Measurements from ENCODE around the gene ZRANB3. TPM values are rescaled to one million over a fixed set of nuclear protein-coding genes. Genes with fewer than 3 reads are reported as not detected.
A peak's percentile ranks its signal among the peaks of the same experiment; 100 is the strongest.
"Not testable (repeated sequence)": the region's sequence is repeated elsewhere in the genome, so short reads cannot be mapped to it uniquely, and the experiment has no call there.

The ZRANB3 gene
- total RNA-seq, 2 experiments from 2014 or later: 7.6 TPM

DNA sequence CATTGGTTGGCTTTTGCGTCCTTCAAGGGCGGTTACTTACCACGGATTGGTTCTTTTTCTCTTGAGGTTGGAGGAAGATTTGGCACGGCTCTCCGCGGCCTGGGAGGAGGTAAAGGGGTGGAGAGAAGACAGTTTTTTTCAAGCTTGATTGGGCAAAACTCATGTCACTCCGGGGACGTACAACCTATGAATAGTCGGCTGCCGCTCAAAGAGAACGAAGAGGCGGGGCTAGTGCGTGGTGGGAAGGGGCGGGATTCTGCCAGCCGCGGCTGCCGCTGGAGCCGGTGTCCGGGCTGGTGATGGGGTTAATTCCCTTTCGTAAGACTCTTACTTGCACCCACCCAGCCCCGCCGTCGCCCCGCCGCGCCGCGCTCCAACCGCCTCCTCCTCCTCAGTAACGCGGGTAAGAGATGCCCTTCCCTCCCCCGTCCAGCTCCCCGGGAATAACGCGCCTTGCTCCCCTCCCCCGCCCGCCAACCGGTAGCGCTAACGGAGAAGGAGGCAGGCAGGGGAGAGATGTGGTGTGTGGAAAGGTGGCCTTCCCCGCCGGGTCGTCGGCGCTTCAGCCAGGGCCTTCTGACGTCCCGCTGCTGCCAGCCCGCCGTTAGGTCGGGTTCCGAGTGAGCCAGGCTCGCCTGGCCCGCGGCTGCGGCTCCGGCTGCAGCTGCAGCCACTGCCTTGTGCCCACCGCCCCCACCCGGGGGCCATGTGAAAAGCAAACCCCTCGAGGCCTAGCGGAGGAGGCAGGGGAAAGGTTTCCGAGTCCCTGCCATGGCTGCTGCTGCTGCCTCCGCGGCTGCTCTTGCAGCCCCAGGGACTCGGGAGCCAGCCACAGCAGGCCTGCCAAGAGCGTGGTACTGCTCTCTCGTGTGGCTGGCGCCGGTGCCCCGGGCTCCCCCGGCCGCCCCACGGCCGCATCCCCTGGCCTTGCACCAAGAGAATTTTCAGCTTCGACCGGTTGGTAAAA is 496 bp upstream of the ZRANB3 start, which contains the start of gene R3HDM1:
Gene R3HDM1, plus strand, starts transcription at position 254 of the 967 bp plus-strand sequence. CDS start 73,362 bp downstream, outside the sequence.
- peak; percentile 97 for DNase-seq
- Mint-ChIP-seq H3K9me3 (ENCODE audit: low read depth) (no peaks in the 10 kb centered on the region), H3K27me3 (no peaks in the 10 kb centered on the region), H3K4me1 (peaks cover 37% of the 10 kb centered on the region), H3K4me3 (no peak within 1 kb of the TSS), H3K27ac (peak within 1 kb of the TSS; percentile 77), H3K36me3 (peaks cover 7% of the 10 kb centered on the region)
- CTCF ChIA-PET: interaction anchor here (0.9 to 2.6 kb wide), 6 partner anchors 19 to 527 kb away, joined by 3 to 10 read pairs (median 3); no protein-coding TSS in a partner anchor
- peak; percentile 86 for ATAC-seq

DNA sequence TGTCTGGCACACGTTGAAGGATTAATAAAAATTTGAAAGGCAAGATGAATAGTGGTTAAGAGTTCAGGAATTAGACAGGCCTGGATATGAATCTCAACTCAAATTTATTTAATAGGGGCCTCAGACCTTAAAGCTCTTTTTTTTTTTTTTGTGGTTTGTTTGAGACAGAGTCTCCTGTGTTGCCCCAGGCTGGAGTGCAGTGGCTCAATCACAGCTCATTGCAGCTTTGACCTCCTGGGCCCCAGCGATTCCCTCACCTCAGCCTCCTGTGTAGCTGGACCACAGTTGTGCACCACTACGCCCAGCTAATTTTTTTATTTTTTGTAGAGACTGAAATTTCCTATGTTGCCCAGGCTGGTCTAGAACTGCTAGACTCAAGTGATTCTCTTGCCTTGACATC is 3.0 kb downstream of the ZRANB3 start:
- H3K27ac Mint-ChIP-seq: no peak overlapping the region
- H3K4me3 Mint-ChIP-seq: no peak overlapping the region
- no peak for DNase-seq
- no peak for ATAC-seq
- H3K4me1 Mint-ChIP-seq: peaks cover 32% of the 10 kb centered on the region
- peaks cover 17% of the 10 kb centered on the region for H3K36me3 Mint-ChIP-seq
- no peaks in the 10 kb centered on the region for H3K27me3 Mint-ChIP-seq
- CTCF ChIA-PET: interaction anchor here (1.6 kb wide), 1 partner anchor 55 kb away, joined by 5 read pairs; no protein-coding TSS in a partner anchor
- no peaks in the 10 kb centered on the region for H3K9me3 Mint-ChIP-seq (ENCODE audit: low read depth)

- H3K4me3 Mint-ChIP-seq: no peak overlapping the region
- H3K9me3 Mint-ChIP-seq (ENCODE audit: low read depth): no peaks in the 10 kb centered on the region
- no peak for DNase-seq
- no peak for ATAC-seq
- CTCF ChIA-PET: interaction anchor here (0.6 to 0.7 kb wide), 2 partner anchors 27 to 121 kb away, joined by 3 read pairs; no protein-coding TSS in a partner anchor
- H3K4me1 Mint-ChIP-seq: peaks cover 23% of the 10 kb centered on the region
- peaks cover 20% of the 10 kb centered on the region for H3K36me3 Mint-ChIP-seq
- H3K27ac Mint-ChIP-seq: no peak overlapping the region
- H3K27me3 Mint-ChIP-seq: no peaks in the 10 kb centered on the region
These were observed 5.2 kb downstream of the ZRANB3 start for GRCh38 chr2:135525786-135526185.

- ATAC-seq: no peak
- no peak overlapping the region for H3K4me3 Mint-ChIP-seq
- no peak for DNase-seq
- CTCF ChIA-PET: no interaction called here
- peaks cover 11% of the 10 kb centered on the region for H3K4me1 Mint-ChIP-seq
- H3K9me3 Mint-ChIP-seq (ENCODE audit: low read depth): peaks cover 4% of the 10 kb centered on the region
- no peak overlapping the region for H3K27ac Mint-ChIP-seq
- H3K36me3 Mint-ChIP-seq: peaks cover 7% of the 10 kb centered on the region
- no peaks in the 10 kb centered on the region for H3K27me3 Mint-ChIP-seq
These were observed 18.9 kb downstream of the ZRANB3 start for GRCh38 chr2:135512099-135512498.

- peaks cover 7% of the 10 kb centered on the region for H3K36me3 Mint-ChIP-seq
- no peak overlapping the region for H3K4me3 Mint-ChIP-seq
- no peak for DNase-seq
- peaks cover 11% of the 10 kb centered on the region for H3K4me1 Mint-ChIP-seq
- H3K27ac Mint-ChIP-seq: no peak overlapping the region
- CTCF ChIA-PET: no interaction called here
- H3K9me3 Mint-ChIP-seq (ENCODE audit: low read depth): peaks cover 4% of the 10 kb centered on the region
- H3K27me3 Mint-ChIP-seq: no peaks in the 10 kb centered on the region
- ATAC-seq: peak; percentile 45
These were observed 20.4 kb downstream of the ZRANB3 start for GRCh38 chr2:135510577-135510976.

- CTCF ChIA-PET: interaction anchor here (1.4 kb wide), 1 partner anchor 8 kb away, joined by 4 read pairs; no protein-coding TSS in a partner anchor
- no peak for ATAC-seq
- H3K9me3 Mint-ChIP-seq (ENCODE audit: low read depth): peaks cover 10% of the 10 kb centered on the region
- H3K27ac Mint-ChIP-seq: no peak overlapping the region
- DNase-seq: no peak
- H3K27me3 Mint-ChIP-seq: no peaks in the 10 kb centered on the region
- H3K4me3 Mint-ChIP-seq: no peak overlapping the region
- peaks cover 28% of the 10 kb centered on the region for H3K36me3 Mint-ChIP-seq
- no peaks in the 10 kb centered on the region for H3K4me1 Mint-ChIP-seq
These were observed 26.2 kb downstream of the ZRANB3 start for GRCh38 chr2:135504811-135505210.

GRCh38 chr2:135498588-135498987 is 32.4 kb downstream of the ZRANB3 start:
- H3K27me3 Mint-ChIP-seq, H3K4me3 Mint-ChIP-seq, H3K4me1 Mint-ChIP-seq, H3K27ac Mint-ChIP-seq, CTCF ChIA-PET, ATAC-seq, DNase-seq: not testable (repeated sequence)
- Mint-ChIP-seq H3K9me3 (ENCODE audit: low read depth) (peaks cover 27% of the 10 kb centered on the region), H3K36me3 (peaks cover 50% of the 10 kb centered on the region)

DNA sequence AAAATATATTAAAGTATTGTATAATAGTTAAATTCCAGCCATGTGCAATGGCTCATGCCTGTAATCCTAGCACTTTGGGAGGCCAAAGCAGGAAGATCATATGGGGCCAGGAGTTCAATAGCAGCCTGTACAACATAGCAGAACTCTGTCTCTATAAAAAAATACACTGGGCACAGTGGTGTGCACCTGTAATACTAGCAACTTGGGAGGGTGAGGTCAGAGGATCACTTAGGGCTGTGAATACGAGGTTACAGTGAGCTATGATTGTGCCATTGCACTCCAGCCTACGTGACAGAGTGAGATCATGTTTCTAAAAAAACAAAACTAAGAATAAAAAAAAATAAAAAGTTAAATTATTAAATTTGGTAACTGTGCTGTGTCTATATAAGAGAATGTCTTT is 36.1 kb downstream of the ZRANB3 start:
- no peaks in the 10 kb centered on the region for H3K4me1 Mint-ChIP-seq
- CTCF ChIA-PET: no interaction called here

GRCh38 chr2:135494503-135494902 is 36.5 kb downstream of the ZRANB3 start:
- CTCF ChIA-PET: no interaction called here
- H3K4me3 Mint-ChIP-seq: no peak overlapping the region
- H3K4me1 Mint-ChIP-seq: no peaks in the 10 kb centered on the region
- H3K27me3 Mint-ChIP-seq: no peaks in the 10 kb centered on the region
- peaks cover 32% of the 10 kb centered on the region for H3K36me3 Mint-ChIP-seq
- ATAC-seq: no peak
- peaks cover 18% of the 10 kb centered on the region for H3K9me3 Mint-ChIP-seq (ENCODE audit: low read depth)
- no peak for DNase-seq
- H3K27ac Mint-ChIP-seq: no peak overlapping the region

More for the DNA sequence above, 36.1 kb downstream of the ZRANB3 start:
- DNase-seq (no peak), ATAC-seq (no peak)
- Mint-ChIP-seq H3K4me3 (no peak overlapping the region), H3K27ac (no peak overlapping the region), H3K9me3 (ENCODE audit: low read depth) (peaks cover 20% of the 10 kb centered on the region), H3K27me3 (no peaks in the 10 kb centered on the region), H3K36me3 (peaks cover 35% of the 10 kb centered on the region)

GRCh38 chr2:135490376-135490775 is 40.6 kb downstream of the ZRANB3 start:
- H3K9me3 Mint-ChIP-seq (ENCODE audit: low read depth): peaks cover 7% of the 10 kb centered on the region
- ATAC-seq (no peak), DNase-seq (no peak)
- no peak overlapping the region for H3K4me3 Mint-ChIP-seq
- peaks cover 23% of the 10 kb centered on the region for H3K36me3 Mint-ChIP-seq
- H3K27me3 Mint-ChIP-seq: no peaks in the 10 kb centered on the region
- CTCF ChIA-PET: no interaction called here
- no peak overlapping the region for H3K27ac Mint-ChIP-seq
- no peaks in the 10 kb centered on the region for H3K4me1 Mint-ChIP-seq

DNA sequence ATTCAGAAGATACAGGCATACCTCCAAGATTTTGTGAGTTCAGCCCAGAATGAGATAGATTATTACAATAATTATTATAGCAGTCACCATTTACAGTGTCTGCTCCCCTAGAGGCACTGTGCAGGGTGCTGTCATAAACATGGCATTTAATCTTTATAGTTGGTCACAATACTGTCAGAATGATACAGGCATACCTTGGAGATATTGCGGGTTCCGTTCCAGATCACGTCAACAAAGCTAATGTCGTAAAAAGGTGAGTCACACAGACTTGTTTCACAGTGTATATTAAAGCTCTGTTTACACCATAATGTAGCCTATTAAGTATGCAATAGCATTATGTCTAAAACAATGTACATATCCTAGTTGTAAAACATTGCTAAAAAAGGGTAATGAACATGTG is 45.6 kb downstream of the ZRANB3 start:
- Mint-ChIP-seq H3K4me3 (no peak overlapping the region), H3K27me3 (no peaks in the 10 kb centered on the region), H3K36me3 (peaks cover 20% of the 10 kb centered on the region), H3K9me3 (ENCODE audit: low read depth) (peaks cover 2% of the 10 kb centered on the region), H3K27ac (no peak overlapping the region), H3K4me1 (no peaks in the 10 kb centered on the region)
- ATAC-seq: no peak
- no peak for DNase-seq
- CTCF ChIA-PET: no interaction called here

DNA sequence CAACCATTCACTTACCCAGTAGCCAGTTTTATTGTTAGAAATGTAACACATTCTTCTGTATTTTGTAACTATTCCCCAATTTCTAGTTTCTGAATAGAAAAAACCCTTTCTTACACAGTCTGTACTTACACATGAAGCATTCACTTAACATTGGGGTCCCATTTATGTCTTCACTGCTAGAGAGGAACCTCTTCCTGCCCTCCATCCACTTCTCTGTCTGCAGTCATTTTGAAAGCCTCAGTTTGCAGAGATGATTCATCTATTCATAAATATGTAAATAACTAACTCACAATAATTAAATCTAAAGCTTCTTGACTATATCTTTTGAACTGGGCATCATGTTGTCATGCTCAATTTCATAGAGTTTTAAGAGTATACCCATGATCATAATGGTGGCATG is 55.9 kb downstream of the ZRANB3 start:
- no peak overlapping the region for H3K4me3 Mint-ChIP-seq
- CTCF ChIA-PET: interaction anchor here (1.0 to 5.2 kb wide), 4 partner anchors 56 to 323 kb away, joined by 3 to 61 read pairs (median 3); partner anchors contain the start of genes R3HDM1 and ZRANB3
- H3K4me1 Mint-ChIP-seq: peaks cover 9% of the 10 kb centered on the region
- no peaks in the 10 kb centered on the region for H3K9me3 Mint-ChIP-seq (ENCODE audit: low read depth)
- H3K27ac Mint-ChIP-seq: no peak overlapping the region
- H3K27me3 Mint-ChIP-seq: no peaks in the 10 kb centered on the region
- ATAC-seq (no peak), DNase-seq (no peak)
- H3K36me3 Mint-ChIP-seq: no peaks in the 10 kb centered on the region

GRCh38 chr2:135473567-135473966 is 57.5 kb downstream of the ZRANB3 start:
- Mint-ChIP-seq H3K4me1 (peaks cover 9% of the 10 kb centered on the region), H3K36me3 (no peaks in the 10 kb centered on the region), H3K9me3 (ENCODE audit: low read depth) (no peaks in the 10 kb centered on the region), H3K27me3 (no peaks in the 10 kb centered on the region), H3K27ac (no peak overlapping the region), H3K4me3 (no peak overlapping the region)
- ATAC-seq: peak; percentile 33
- DNase-seq: peak; percentile 47
- CTCF ChIA-PET: interaction anchor here (0.6 to 5.2 kb wide), 11 partner anchors 9 to 469 kb away, joined by 3 to 61 read pairs (median 4); no protein-coding TSS in a partner anchor
